Measurements from ENCODE around the gene KRT86. TPM values are rescaled to one million over a fixed set of nuclear protein-coding genes. Genes with fewer than 3 reads are reported as not detected.

KRT86 gene
- total and polyA plus RNA-seq, 2 of the 8 experiments (the other 6 are each of a cell fraction or from before 2014, with no cell fraction given), result 0.12 TPM; not detected in 1

DNA sequence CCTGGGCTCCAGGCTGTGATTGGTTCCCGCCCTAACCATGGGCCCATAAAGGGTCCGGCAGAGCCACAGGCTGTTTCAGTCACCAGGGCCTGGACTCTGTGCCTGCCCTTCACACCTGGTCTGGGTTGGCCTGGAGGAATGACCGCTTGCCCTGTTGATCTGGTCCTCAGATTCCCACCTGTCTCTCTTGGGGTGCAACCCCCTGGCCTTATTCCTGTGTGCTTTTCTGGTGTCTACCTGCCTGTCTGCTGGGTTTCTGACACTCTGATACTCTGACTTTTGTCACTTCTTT is 49.7 kb downstream of the KRT86 start:
- H3K36me3 ChIP-seq (ENCODE audit: control insufficient read depth in 2 of 4, insufficient read depth in 4 of 4, low read length in 3 of 4), result no peaks in the 10 kb centered on the region
- H3K27me3 ChIP-seq (replicated peaks in 1 of 4; ENCODE audit: control insufficient read depth in 3 of 4, extremely low read depth in 1 of 4, insufficient read depth in 3 of 4, low read length in 3 of 4), result no peaks in the 10 kb centered on the region
- H3K4me3 ChIP-seq (ENCODE audit: extremely low read depth in 1 of 4, insufficient read depth in 2 of 4, low read depth in 3 of 4, low read length in 4 of 4), result no peak overlapping the region
- H3K9ac ChIP-seq (replicated peaks in 1 of 4; ENCODE audit: extremely low read depth in 1 of 4, low read depth in 3 of 4, low read length in 3 of 4), result no peak overlapping the region
- H2AK5ac ChIP-seq (ENCODE audit: low read depth, low read length), result no peak overlapping the region
- H2BK20ac ChIP-seq (ENCODE audit: low read length), result no peak overlapping the region
- no peak overlapping the region for H2BK120ac ChIP-seq (replicated peaks; ENCODE audit: low read depth, low read length)
- H4K20me1 ChIP-seq (replicated peaks in 1 of 2; ENCODE audit: control insufficient read depth in 1 of 2, insufficient read depth in 2 of 2, low read length in 2 of 2), result no peaks in the 10 kb centered on the region
- H3K79me2 ChIP-seq (ENCODE audit: control insufficient read depth in 1 of 2, insufficient read depth in 2 of 2, low read length in 2 of 2), result no peaks in the 10 kb centered on the region
- H3K18ac ChIP-seq (ENCODE audit: extremely low read depth, low read length), result no peak overlapping the region
- no peaks in the 10 kb centered on the region for H3K9me3 ChIP-seq (ENCODE audit: insufficient read depth in 2 of 2, low read depth in 1 of 2, low read length in 1 of 2)
- H3K79me1 ChIP-seq (ENCODE audit: low read depth, low read length), result no peaks in the 10 kb centered on the region
- H2AFZ ChIP-seq (ENCODE audit: low read length), result no peak overlapping the region
- no peaks in the 10 kb centered on the region for H3K4me1 ChIP-seq (replicated peaks in 1 of 4; ENCODE audit: control insufficient read depth in 3 of 4, insufficient read depth in 4 of 4, low read length in 3 of 4)
- no peak overlapping the region for H2BK5ac ChIP-seq (ENCODE audit: low read depth, low read length)
- no peak overlapping the region for H3K23ac ChIP-seq (ENCODE audit: insufficient read length)
- no peak overlapping the region for H3K56ac ChIP-seq (replicated peaks; ENCODE audit: insufficient read length, low read depth, low read length)
- no peak for DNase-seq (ENCODE audit: low read depth in 1 of 2, low spot score in 2 of 2)
- no peak overlapping the region for H3K4me2 ChIP-seq (ENCODE audit: insufficient read depth in 1 of 2, low read depth in 2 of 2, low read length in 2 of 2)
- H2BK15ac ChIP-seq (ENCODE audit: low read length), result no peak overlapping the region
- H3K27ac ChIP-seq (ENCODE audit: low read depth, low read length), result no peak overlapping the region
- no peak overlapping the region for H2BK12ac ChIP-seq (ENCODE audit: low read depth, low read length)
- no peak overlapping the region for H3K4ac ChIP-seq (replicated peaks; ENCODE audit: insufficient read length, low read depth, low read length)
- no peak for FAIRE-seq
- no peaks in the 10 kb centered on the region for H3K23me2 ChIP-seq (ENCODE audit: low read depth, low read length)
- no peak overlapping the region for H3K14ac ChIP-seq (ENCODE audit: insufficient read length)
- ChIA-PET POLR2A (ENCODE audit: partially characterized antibody) (no interaction called here), CTCF (ENCODE audit: partially characterized antibody) (interaction anchor here (0.8 to 19.8 kb wide), 8 partner anchors 11 to 109 kb away, joined by 3 to 353 read pairs (median 23); no protein-coding TSS in a partner anchor)
- 93% methylated on average over 3 of the region's 3 CpGs; no CpG with 5 or more reads in 1 of the 2 experiments for WGBS, 2 experiments (ENCODE audit: extremely low coverage in 1 of 2, insufficient coverage in 1 of 2, insufficient read length in 1 of 2, insufficient replicate concordance in 2 of 2, low coverage in 1 of 2, low lambda C conversion rate in 2 of 2, missing lambda C conversion rate in 1 of 2)
- no peak overlapping the region for H4K91ac ChIP-seq (replicated peaks; ENCODE audit: insufficient read length, low read length)
- no peak overlapping the region for H4K8ac ChIP-seq (ENCODE audit: extremely low read depth, insufficient read depth, low read length)
- no peak overlapping the region for H4K5ac ChIP-seq (ENCODE audit: insufficient read length, low read depth, low read length)
- TF ChIP-seq BACH1 (IDR thresholded peaks at IDR 0.05; ENCODE audit: low read length), result no peak
- TF ChIP-seq POLR2AphosphoS5 (IDR thresholded peaks at IDR 0.05; ENCODE audit: low read depth, low read length), result no peak
- no peak for TF ChIP-seq CHD2 (IDR thresholded peaks at IDR 0.05; ENCODE audit: low read length)
- TF ChIP-seq RAD21 (IDR thresholded peaks at IDR 0.05 in 1 of 2, conservative IDR thresholded peaks at IDR 0.05 in 1 of 2; ENCODE audit: low read depth in 2 of 2, low read length in 2 of 2), result no peak
- TF ChIP-seq PHF8 (conservative IDR thresholded peaks at IDR 0.05; ENCODE audit: low read depth, low read length), result no peak
- no peak for TF ChIP-seq GTF2F1 (IDR thresholded peaks at IDR 0.05; ENCODE audit: borderline replicate concordance, low read depth, low read length)
